CD8-positive, alpha-beta memory T cell (primary cell): ENCODE data around the gene HBZ. TPM values are rescaled to one million over a fixed set of nuclear protein-coding genes. Genes with fewer than 3 reads are reported as not detected.
"Not testable (repeated sequence)": the region's sequence is repeated elsewhere in the genome, so short reads cannot be mapped to it uniquely, and the experiment has no call there.

ENCODE experiments used
- CTCF ChIA-PET: fragments of 350-600 bp; sonication (Branson Sonifier 250); formaldehyde crosslinking; loops from one replicate; lab custom pipeline; 2021; ENCODE audit warnings: antibody characterized with exemption; lab: Charles Lee
- POLR2A ChIA-PET: fragments of 350-600 bp; sonication (Branson Sonifier 250); formaldehyde crosslinking; loops from one replicate; lab custom pipeline; 2021; ENCODE audit warnings: antibody characterized with exemption; lab: Charles Lee
- DNase-seq, 5 donors: peaks; one replicate each; pipeline versions ENCODE4 v3.0.0 to v3.0.0-alpha.2; 2020 to 2022; ENCODE audit warnings: mixed read lengths in 1 of 5
- H3K27ac ChIP-seq: one replicate; pipeline ENCODE4 v1.7.0; 2013; ENCODE audit warnings: low read depth, mild to moderate bottlenecking, low read length, moderate library complexity
- H3K27me3 ChIP-seq: 2 replicates; pipeline ENCODE4 v1.7.0; 2013; ENCODE audit warnings: low read length, mild to moderate bottlenecking; ENCODE audit not compliant: insufficient read depth, poor library complexity, severe bottlenecking
- H3K36me3 ChIP-seq: 2 replicates; pipeline ENCODE4 v1.7.0; 2013; ENCODE audit warnings: mild to moderate bottlenecking, low read length, moderate library complexity; ENCODE audit not compliant: insufficient read depth
- H3K4me1 ChIP-seq: 2 replicates; pipeline ENCODE4 v1.7.0; 2013; ENCODE audit warnings: mild to moderate bottlenecking, low read length, moderate library complexity; ENCODE audit not compliant: insufficient read depth
- H3K4me3 ChIP-seq: 2 replicates; pipeline ENCODE4 v1.7.0; 2013; ENCODE audit warnings: mild to moderate bottlenecking, low read length
- H3K9me3 ChIP-seq: 2 replicates; pipeline ENCODE4 v1.7.0; 2013; ENCODE audit warnings: mild to moderate bottlenecking, low read length
- H3K27ac Mint-ChIP-seq, 8 donors: one replicate each; pipeline ENCODE4 v1.8.0; 2020 to 2021; ENCODE audit warnings: mixed read lengths in 8 of 8, mild to moderate bottlenecking in 6 of 8, inconsistent platforms in 3 of 8, moderate library complexity in 3 of 8
- H3K27me3 Mint-ChIP-seq, 2 donors: one replicate each; pipeline ENCODE4 v1.8.0; 2020 to 2021; ENCODE audit warnings: mixed read lengths in 2 of 2, mild to moderate bottlenecking in 1 of 2, moderate library complexity in 1 of 2
- H3K36me3 Mint-ChIP-seq, 3 donors: one replicate each; pipeline ENCODE4 v1.8.0; 2020 to 2021; ENCODE audit warnings: mixed read lengths in 3 of 3, inconsistent platforms in 1 of 3, mild to moderate bottlenecking in 1 of 3
- H3K4me1 Mint-ChIP-seq, 3 donors: one replicate each; pipeline ENCODE4 v1.8.0; 2020 to 2021; ENCODE audit warnings: mixed read lengths in 3 of 3, inconsistent platforms in 1 of 3, mild to moderate bottlenecking in 1 of 3
- H3K4me3 Mint-ChIP-seq, 7 donors: one replicate each; pipeline ENCODE4 v1.8.0; 2020 to 2021; ENCODE audit warnings: mixed read lengths in 7 of 7, mild to moderate bottlenecking in 6 of 7, moderate library complexity in 4 of 7, inconsistent platforms in 2 of 7
- H3K9me3 Mint-ChIP-seq, 5 donors: one replicate each; pipeline ENCODE4 v1.8.0; 2020 to 2022; ENCODE audit warnings: mixed read lengths in 5 of 5, mild to moderate bottlenecking in 3 of 5, moderate library complexity in 2 of 5, inconsistent platforms in 1 of 5
- polyA plus RNA-seq: library from polyadenylated mRNA; unstranded; fragments of 300-500 nt; fragmentation: Illumina TruSeq; gene quantifications from one replicate; pipeline ENCODE4 v1.2.3, GENCODE V29; 2021
- total RNA-seq, 2 experiments: library from RNA; stranded (reverse); gene quantifications; one replicate each; pipeline ENCODE4 v1.2.3, GENCODE V29; 2021

Gene HBZ
- total and polyA plus RNA-seq, 3 experiments from 2014 or later = not detected

DNA sequence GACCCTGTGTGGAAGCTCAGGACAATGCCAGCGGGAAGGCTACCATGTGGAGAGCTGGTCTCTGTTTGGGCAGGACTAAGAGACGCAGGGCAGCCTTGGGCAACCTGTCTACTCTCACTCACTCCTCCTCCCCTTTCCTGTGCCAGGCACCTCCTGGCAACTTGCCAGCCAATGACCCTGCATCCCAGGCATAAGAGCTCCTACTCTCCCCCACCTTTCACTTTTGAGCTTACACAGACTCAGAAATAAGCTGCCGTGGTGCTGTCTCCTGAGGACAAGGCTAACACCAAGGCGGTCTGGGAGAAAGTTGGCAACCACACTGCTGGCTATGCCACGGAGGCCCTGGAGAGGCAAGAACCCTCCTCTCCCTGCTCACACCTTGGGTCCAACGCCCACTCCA lies 16.0 kb downstream of the HBZ start:
- CTCF ChIA-PET = no interaction called here
- no peaks in the 10 kb centered on the region for H3K36me3 Mint-ChIP-seq
- no peaks in the 10 kb centered on the region for H3K36me3 ChIP-seq
- H3K4me1 Mint-ChIP-seq = peaks cover 0 to 20% (median 10%) of the 10 kb centered on the region in 3 donors
- no peak for DNase-seq
- peaks cover 30% of the 10 kb centered on the region for H3K27me3 ChIP-seq
- no peak overlapping the region for H3K27ac ChIP-seq
- no peaks in the 10 kb centered on the region for H3K9me3 ChIP-seq
- peaks cover 32 to 56% of the 10 kb centered on the region in 2 donors for H3K27me3 Mint-ChIP-seq
- POLR2A ChIA-PET = no interaction called here
- H3K27ac Mint-ChIP-seq = no peak overlapping the region
- H3K4me3 ChIP-seq = no peak overlapping the region
- peaks cover 10% of the 10 kb centered on the region for H3K4me1 ChIP-seq
- no peaks in the 10 kb centered on the region for H3K9me3 Mint-ChIP-seq
- peak overlapping the region in 1 of 7 donors; percentile 18 for H3K4me3 Mint-ChIP-seq

GRCh38 chr16:169014-169413 lies 16.6 kb downstream of the HBZ start:
- no peak overlapping the region for H3K4me3 Mint-ChIP-seq

DNA sequence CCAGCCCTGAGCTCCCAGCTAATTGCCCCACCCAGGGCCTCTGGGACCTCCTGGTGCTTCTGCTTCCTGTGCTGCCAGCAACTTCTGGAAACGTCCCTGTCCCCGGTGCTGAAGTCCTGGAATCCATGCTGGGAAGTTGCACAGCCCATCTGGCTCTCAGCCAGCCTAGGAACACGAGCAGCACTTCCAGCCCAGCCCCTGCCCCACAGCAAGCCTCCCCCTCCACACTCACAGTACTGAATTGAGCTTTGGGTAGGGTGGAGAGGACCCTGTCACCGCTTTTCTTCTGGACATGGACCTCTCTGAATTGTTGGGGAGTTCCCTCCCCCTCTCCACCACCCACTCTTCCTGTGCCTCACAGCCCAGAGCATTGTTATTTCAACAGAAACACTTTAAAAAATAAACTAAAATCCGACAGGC lies 17.7 kb downstream of the HBZ start:
- H3K4me3 ChIP-seq, DNase-seq, H3K4me1 ChIP-seq, H3K36me3 Mint-ChIP-seq, H3K9me3 Mint-ChIP-seq, H3K27ac ChIP-seq, H3K36me3 ChIP-seq, H3K27ac Mint-ChIP-seq, H3K4me3 Mint-ChIP-seq, H3K9me3 ChIP-seq, POLR2A ChIA-PET: not testable (repeated sequence)
- Mint-ChIP-seq H3K4me1 (peaks cover 0 to 31% (median 9%) of the 10 kb centered on the region in 3 donors), H3K27me3 (peaks cover 42 to 69% of the 10 kb centered on the region in 2 donors)
- CTCF ChIA-PET = interaction anchor here (0.7 kb wide), 1 partner anchor 52 kb away, joined by 3 read pairs; no protein-coding TSS in a partner anchor
- peaks cover 36% of the 10 kb centered on the region for H3K27me3 ChIP-seq

More at GRCh38 chr16:169014-169413, 16.6 kb downstream of the HBZ start:
- ChIA-PET CTCF (no interaction called here), POLR2A (no interaction called here)
- no peak overlapping the region for H3K4me3 ChIP-seq
- Mint-ChIP-seq H3K27ac (no peak overlapping the region), H3K9me3 (no peaks in the 10 kb centered on the region), H3K27me3 (peaks cover 34 to 60% of the 10 kb centered on the region in 2 donors), H3K4me1 (peaks cover 0 to 24% (median 10%) of the 10 kb centered on the region in 3 donors), H3K36me3 (no peaks in the 10 kb centered on the region)
- H3K9me3 ChIP-seq = no peaks in the 10 kb centered on the region
- H3K27me3 ChIP-seq = peaks cover 30% of the 10 kb centered on the region
- DNase-seq = no peak
- no peaks in the 10 kb centered on the region for H3K36me3 ChIP-seq
- H3K4me1 ChIP-seq = peaks cover 10% of the 10 kb centered on the region
- no peak overlapping the region for H3K27ac ChIP-seq

- no peak overlapping the region for H3K27ac Mint-ChIP-seq
- H3K36me3 Mint-ChIP-seq = no peaks in the 10 kb centered on the region
- H3K4me1 Mint-ChIP-seq = peaks cover 0 to 30% (median 7%) of the 10 kb centered on the region in 3 donors
- H3K4me1 ChIP-seq = peaks cover under 1% of the 10 kb centered on the region
- H3K27me3 ChIP-seq = peaks cover 35% of the 10 kb centered on the region
- H3K27me3 Mint-ChIP-seq = peaks cover 45 to 68% of the 10 kb centered on the region in 2 donors
- H3K4me3 Mint-ChIP-seq = peak overlapping the region in 1 of 7 donors; percentile 10
- CTCF ChIA-PET = interaction anchor here (0.7 to 1.0 kb wide), 2 partner anchors 11 to 52 kb away, joined by 3 to 4 read pairs; no protein-coding TSS in a partner anchor
- no peaks in the 10 kb centered on the region for H3K9me3 ChIP-seq
- H3K4me3 ChIP-seq = no peak overlapping the region
- no peaks in the 10 kb centered on the region for H3K9me3 Mint-ChIP-seq
- POLR2A ChIA-PET = no interaction called here
- H3K27ac ChIP-seq = no peak overlapping the region
- DNase-seq = no peak
- H3K36me3 ChIP-seq = no peaks in the 10 kb centered on the region
Measured at GRCh38 chr16:170788-171187, 18.3 kb downstream of the HBZ start.

DNA sequence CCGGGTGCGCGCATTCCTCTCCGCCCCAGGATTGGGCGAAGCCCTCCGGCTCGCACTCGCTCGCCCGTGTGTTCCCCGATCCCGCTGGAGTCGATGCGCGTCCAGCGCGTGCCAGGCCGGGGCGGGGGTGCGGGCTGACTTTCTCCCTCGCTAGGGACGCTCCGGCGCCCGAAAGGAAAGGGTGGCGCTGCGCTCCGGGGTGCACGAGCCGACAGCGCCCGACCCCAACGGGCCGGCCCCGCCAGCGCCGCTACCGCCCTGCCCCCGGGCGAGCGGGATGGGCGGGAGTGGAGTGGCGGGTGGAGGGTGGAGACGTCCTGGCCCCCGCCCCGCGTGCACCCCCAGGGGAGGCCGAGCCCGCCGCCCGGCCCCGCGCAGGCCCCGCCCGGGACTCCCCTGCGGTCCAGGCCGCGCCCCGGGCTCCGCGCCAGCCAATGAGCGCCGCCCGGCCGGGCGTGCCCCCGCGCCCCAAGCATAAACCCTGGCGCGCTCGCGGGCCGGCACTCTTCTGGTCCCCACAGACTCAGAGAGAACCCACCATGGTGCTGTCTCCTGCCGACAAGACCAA lies 20.0 kb downstream of the HBZ start, which contains the start of gene HBA2:
Gene HBA2 (plus strand): TSS at position 503 of the 568 bp plus-strand sequence. CDS start 37 bp downstream, at position 540.
- peaks cover 0 to 28% (median 2%) of the 10 kb centered on the region in 3 donors for H3K4me1 Mint-ChIP-seq

GRCh38 chr16:173211-173854 lies 20.9 kb downstream of the HBZ start:
- H3K27ac Mint-ChIP-seq, H3K9me3 ChIP-seq, H3K27ac ChIP-seq, H3K9me3 Mint-ChIP-seq, DNase-seq, H3K36me3 ChIP-seq, H3K36me3 Mint-ChIP-seq, H3K4me1 ChIP-seq, CTCF ChIA-PET, H3K4me3 ChIP-seq, POLR2A ChIA-PET: not testable (repeated sequence)
- Mint-ChIP-seq H3K4me1 (peaks cover 0 to 30% (median 2%) of the 10 kb centered on the region in 3 donors), H3K4me3 (peak overlapping the region in 3 of 7 donors; percentile 26 to 41 (median 32)), H3K27me3 (peaks cover 42 to 64% of the 10 kb centered on the region in 2 donors)
- H3K27me3 ChIP-seq = peaks cover 26% of the 10 kb centered on the region

More for the DNA sequence above, 20.0 kb downstream of the HBZ start, which contains the start of gene HBA2:
- peaks cover 26% of the 10 kb centered on the region for H3K27me3 ChIP-seq
- H3K4me1 ChIP-seq, H3K36me3 Mint-ChIP-seq, DNase-seq, POLR2A ChIA-PET, H3K4me3 ChIP-seq, H3K27ac Mint-ChIP-seq, H3K9me3 Mint-ChIP-seq, CTCF ChIA-PET, H3K9me3 ChIP-seq, H3K27ac ChIP-seq, H3K36me3 ChIP-seq: not testable (repeated sequence)
- H3K4me3 Mint-ChIP-seq = peak within 1 kb of the TSS in 4 of 7 donors; percentile 11 to 41 (median 29)
- peaks cover 38 to 62% of the 10 kb centered on the region in 2 donors for H3K27me3 Mint-ChIP-seq

GRCh38 chr16:173928-174769 lies 21.7 kb downstream of the HBZ start:
- not testable (repeated sequence) for H3K4me3 ChIP-seq, DNase-seq, H3K9me3 ChIP-seq, H3K36me3 Mint-ChIP-seq, H3K27ac ChIP-seq, H3K9me3 Mint-ChIP-seq, H3K27ac Mint-ChIP-seq, H3K4me1 ChIP-seq, H3K36me3 ChIP-seq
- CTCF ChIA-PET = interaction anchor here (0.6 kb wide), 1 partner anchor 10 kb away, joined by 3 read pairs; no protein-coding TSS in a partner anchor
- peaks cover 28% of the 10 kb centered on the region for H3K27me3 ChIP-seq
- H3K4me1 Mint-ChIP-seq = peaks cover 0 to 30% (median 2%) of the 10 kb centered on the region in 3 donors
- peak overlapping the region in 5 of 7 donors; percentile 19 to 61 (median 46) for H3K4me3 Mint-ChIP-seq
- peaks cover 38 to 60% of the 10 kb centered on the region in 2 donors for H3K27me3 Mint-ChIP-seq
- POLR2A ChIA-PET = interaction anchor here (0.6 kb wide), 1 partner anchor 7 kb away, joined by 3 read pairs; no protein-coding TSS in a partner anchor
